NCI-H510A treated with DMSO at 0.1 percent for 48 hours (cell line): ENCODE measurements around the gene MAPK14.
A peak's percentile ranks its signal among the peaks of the same experiment; 100 is the strongest.

Experiments
- DNase-seq: peaks from one replicate; lab custom pipeline; 2025; lab: John Stamatoyannopoulos, UW

Gene MAPK14

GRCh38 chr6:36102853-36103252, 75.2 kb downstream of the MAPK14 start:
- DNase-seq: no peak

GRCh38 chr6:36104836-36105235, 77.2 kb downstream of the MAPK14 start:
- DNase-seq: no peak

- no peak for DNase-seq
These were observed 81.5 kb downstream of the MAPK14 start for GRCh38 chr6:36109092-36109491.

GRCh38 chr6:36110050-36110449, 82.4 kb downstream of the MAPK14 start:
- DNase-seq: no peak

GRCh38 chr6:36110863-36111262, 83.3 kb downstream of the MAPK14 start:
- no peak for DNase-seq

- DNase-seq: no peak
These were observed 83.9 kb downstream of the MAPK14 start for GRCh38 chr6:36111526-36111925.

GRCh38 chr6:36113049-36113448, 85.4 kb downstream of the MAPK14 start:
- no peak for DNase-seq

- no peak for DNase-seq
These were observed 86.1 kb downstream of the MAPK14 start for GRCh38 chr6:36113703-36114102.

- DNase-seq: no peak
These were observed 87.3 kb downstream of the MAPK14 start for GRCh38 chr6:36114798-36115408.

GRCh38 chr6:36115412-36115811, 87.8 kb downstream of the MAPK14 start:
- no peak for DNase-seq

- DNase-seq: no peak
These were observed 88.7 kb downstream of the MAPK14 start for GRCh38 chr6:36116066-36116864.

GRCh38 chr6:36116943-36117342, 89.3 kb downstream of the MAPK14 start:
- no peak for DNase-seq

- no peak for DNase-seq
These were observed 90.3 kb downstream of the MAPK14 start for GRCh38 chr6:36117658-36118549.

- DNase-seq: peak; percentile 29
These were observed 91.0 kb downstream of the MAPK14 start for GRCh38 chr6:36118550-36119107.

- DNase-seq: no peak
These were observed 91.6 kb downstream of the MAPK14 start for GRCh38 chr6:36119209-36119608.

- DNase-seq: no peak
These were observed 92.4 kb downstream of the MAPK14 start for GRCh38 chr6:36120018-36120417.

GRCh38 chr6:36120539-36120938, 92.9 kb downstream of the MAPK14 start:
- DNase-seq: peak; percentile 68

- peak; percentile 68 for DNase-seq
These were observed 93.6 kb downstream of the MAPK14 start for GRCh38 chr6:36120979-36121786.

- DNase-seq: no peak
These were observed 94.3 kb downstream of the MAPK14 start for GRCh38 chr6:36121787-36122494.

- DNase-seq: no peak
These were observed 95.1 kb downstream of the MAPK14 start for GRCh38 chr6:36122495-36123269.
